HG02943 (cell line): ENCODE measurements around the gene ETV3.

Experiments
- ATAC-seq: cut with Tn5 transposase; IDR thresholded peaks from one replicate; pipeline ENCODE4 v1.9.1; 2021; ENCODE audit warnings: mild to moderate bottlenecking, low read depth, moderate library complexity; ENCODE audit not compliant: unreplicated experiment

The ETV3 gene

GRCh38 chr1:157096881-157097280, 41.3 kb downstream of the ETV3 start:
- no peak for ATAC-seq

DNA sequence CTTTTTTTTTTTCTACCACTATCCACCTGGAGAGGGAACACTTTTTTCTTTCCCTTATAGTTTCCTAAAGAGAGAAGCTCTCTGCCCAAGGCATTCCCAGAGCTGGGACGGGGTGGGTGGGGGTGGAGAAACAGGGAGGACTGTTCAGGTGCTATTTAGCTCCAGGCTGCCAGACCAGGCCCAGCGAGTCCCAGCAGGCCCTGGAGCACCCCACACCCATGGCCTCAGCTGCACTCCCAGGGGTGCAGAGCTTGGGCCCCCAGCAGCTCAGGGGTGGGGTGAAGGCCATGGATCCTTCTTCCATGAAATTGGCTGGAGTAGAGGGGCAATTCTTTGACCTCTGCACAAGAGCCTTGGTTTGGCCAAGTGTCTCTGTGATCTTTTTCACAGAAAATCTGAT, 42.6 kb downstream of the ETV3 start:
- ATAC-seq: no peak

GRCh38 chr1:157095091-157095490, 43.1 kb downstream of the ETV3 start:
- no peak for ATAC-seq

DNA sequence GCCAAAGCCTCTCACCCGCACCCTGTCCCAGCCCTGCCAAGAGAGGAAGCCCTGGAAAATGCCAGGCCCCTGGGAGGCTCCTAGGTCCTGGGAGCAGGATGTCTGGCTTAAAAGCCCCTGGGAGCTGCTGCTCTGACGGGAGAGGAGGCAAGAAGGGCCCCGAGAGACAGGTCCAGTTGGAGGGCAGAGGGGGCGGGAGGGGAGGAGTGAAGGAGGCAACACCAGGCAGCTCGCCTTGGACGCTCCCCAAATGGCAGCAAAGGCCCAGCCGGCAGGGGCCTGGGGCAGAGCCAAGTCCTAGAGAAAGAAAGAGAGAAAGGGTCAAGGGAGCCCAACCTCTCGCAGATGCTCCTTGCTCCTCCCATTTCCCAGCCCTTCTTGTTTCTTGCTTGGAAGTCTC, 45.4 kb downstream of the ETV3 start:
- no peak for ATAC-seq

DNA sequence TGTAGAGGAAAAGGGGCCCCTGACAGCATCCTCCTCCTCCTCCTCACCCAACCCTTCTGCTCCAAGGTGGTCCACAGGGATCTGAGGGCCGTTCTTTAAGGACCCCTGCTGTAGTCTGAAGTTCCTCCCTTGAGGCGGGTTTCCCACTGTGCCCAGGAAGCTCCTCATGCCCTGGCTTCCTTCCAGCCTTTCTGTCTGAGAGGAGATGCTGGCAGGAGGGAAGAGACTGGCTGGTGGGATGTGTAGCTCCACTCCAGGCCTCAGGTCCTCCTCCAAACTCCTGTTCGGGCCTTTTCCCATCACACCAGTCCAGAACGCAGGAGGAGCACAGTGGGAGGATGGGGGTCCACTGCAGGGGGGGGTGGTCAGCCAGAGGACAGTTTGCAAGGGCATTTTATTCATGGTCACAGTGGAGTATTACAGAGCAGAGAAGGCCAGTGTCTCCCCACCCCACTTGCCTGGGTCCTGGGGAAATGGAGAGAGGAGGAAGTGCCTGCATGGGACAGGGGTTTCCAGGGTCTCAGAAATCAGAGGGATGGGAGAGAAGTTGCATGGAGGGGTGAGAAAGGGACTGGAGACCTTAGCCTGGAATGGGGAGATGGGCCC, 46.4 kb downstream of the ETV3 start:
- no peak for ATAC-seq

- ATAC-seq: no peak
Measured at GRCh38 chr1:157091186-157091585, 47.0 kb downstream of the ETV3 start.

DNA sequence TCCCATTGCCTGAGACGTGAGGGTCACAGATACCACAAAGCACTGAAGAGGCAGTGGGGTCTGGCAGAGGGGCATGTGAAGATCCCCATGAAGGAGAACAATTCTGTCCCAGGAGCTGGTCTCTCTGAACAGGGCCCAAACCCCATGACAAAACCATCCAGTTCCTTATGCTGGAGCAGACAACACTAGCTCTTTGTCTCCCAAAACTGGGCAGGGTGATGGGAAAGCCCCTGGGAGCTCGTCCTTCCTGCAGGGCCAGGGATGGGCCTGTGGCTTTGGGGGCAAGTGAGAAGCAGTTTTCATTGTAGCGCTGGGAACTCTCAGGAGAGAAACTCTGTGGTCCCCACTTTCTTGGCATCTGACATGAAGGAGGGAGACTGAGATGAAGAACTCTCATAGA, 47.4 kb downstream of the ETV3 start:
- ATAC-seq: no peak

GRCh38 chr1:157090196-157090647, 48.0 kb downstream of the ETV3 start:
- ATAC-seq: no peak

- no peak for ATAC-seq
Measured at GRCh38 chr1:157089789-157090188, 48.4 kb downstream of the ETV3 start.

- ATAC-seq: no peak
Measured at GRCh38 chr1:157088607-157089006, 49.6 kb downstream of the ETV3 start.

GRCh38 chr1:157087030-157087429, 51.2 kb downstream of the ETV3 start:
- no peak for ATAC-seq

DNA sequence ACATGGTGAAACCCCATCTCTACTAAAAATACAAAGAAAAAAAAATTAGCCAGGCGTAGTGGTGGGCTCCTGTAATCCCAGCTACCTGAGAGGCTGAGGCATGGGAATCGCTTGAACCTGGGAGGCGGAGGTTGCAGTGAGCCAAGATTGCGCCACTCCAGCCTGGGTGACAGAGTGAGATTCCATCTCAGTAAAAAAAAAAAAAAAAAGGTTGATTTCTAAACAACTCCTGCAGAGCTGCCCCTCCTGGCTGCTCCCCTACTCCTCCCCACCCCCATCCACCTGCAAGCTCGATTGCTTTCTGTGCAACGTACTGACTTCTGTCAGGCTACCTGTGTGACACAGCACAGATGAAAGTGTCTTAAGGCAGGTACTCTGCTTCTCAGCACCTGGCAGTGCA, 51.9 kb downstream of the ETV3 start:
- no peak for ATAC-seq

DNA sequence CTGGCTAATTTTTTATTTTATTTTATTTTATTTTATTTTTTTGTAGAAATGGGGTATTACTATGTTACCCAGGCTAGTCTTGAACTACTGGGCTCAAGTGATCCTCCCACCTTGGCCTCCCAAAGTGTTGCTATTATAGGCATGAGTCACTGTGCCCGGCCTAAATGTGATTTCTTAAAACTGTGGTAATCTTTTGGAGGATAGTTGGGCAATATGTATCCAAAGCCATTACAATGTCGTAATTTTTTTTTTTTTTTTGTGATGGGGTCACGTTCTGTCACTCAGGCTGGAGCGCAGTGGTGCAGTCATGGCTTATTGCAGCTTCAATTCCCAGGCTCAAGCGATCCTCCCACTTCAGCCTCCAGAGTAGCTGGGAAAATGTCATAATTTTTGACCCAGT, 52.8 kb downstream of the ETV3 start:
- no peak for ATAC-seq

DNA sequence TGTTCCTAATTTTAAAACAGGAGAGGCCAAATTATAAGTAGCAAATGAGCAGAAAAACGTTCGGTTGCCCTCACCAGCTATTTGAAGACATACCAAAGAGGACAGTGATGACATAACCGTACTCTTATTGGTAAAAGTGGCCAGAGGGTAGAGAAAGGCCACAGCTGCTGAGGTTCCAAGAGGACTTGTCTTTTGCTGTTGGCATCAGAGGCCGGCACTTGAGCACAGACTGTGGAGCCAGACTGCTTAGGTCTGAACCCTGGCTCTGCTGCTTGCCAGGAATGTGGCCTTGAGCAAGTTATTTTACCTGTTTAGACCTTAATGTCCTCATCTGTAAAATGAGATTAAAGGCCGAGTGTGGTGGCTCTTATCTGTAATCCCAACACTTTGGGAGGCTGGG, 53.5 kb downstream of the ETV3 start:
- ATAC-seq: no peak

DNA sequence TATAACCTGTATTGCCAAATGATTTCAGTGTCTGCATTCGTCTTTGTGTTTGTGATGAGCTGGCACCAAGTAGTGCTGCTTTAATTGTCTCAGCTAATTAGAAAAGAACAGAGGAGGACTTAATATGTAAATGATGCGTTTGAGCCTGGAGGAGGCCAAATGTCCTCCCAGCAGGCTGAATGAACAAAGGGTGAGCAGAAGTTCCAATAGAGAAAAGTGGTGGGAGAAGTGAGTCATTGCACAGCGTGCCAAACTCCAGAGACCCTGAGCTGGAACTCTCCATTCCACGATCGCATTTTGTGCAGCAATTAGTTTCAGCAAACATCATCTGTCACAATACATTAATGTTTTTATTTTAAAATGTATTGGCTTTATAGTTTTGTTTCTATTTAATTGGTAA, 56.5 kb downstream of the ETV3 start:
- no peak for ATAC-seq

DNA sequence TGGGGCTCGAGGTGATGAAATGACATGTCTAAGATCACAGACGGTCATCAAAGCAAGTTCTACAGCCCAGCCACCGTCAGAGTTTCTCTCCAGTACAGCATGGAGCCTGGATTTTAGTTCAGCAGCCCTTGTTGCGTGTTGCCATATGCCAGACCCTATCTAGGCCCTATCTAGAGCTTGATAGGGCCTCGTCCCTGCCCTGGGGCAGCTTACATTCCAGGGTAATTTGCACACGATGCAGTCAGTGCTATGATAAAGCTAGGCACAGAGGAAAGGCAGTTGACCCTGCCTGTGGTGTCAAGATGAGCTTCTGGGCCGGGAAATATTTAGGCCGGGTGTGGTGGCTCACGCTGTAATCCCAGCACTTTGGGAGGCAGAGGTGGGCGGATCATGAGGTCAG, 57.5 kb downstream of the ETV3 start:
- ATAC-seq: no peak

DNA sequence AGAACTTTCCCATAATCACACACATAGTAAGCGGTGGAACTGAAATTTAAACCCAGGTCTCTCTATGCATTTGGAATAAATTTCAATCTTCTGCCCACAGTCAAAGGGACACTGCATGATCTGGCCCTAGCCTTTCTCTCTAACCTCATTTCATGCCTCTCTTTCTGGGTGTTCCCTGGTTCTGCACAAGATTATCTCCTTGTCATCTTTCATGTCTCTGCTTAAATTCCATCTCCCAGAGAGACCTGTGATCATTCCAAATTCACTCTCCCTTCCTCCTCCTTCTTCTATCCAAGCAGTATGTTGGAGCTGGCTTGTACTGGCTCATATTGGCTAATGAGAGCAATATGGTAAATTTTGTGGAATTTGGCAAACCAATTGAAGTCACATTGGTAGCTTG, 60.8 kb downstream of the ETV3 start:
- no peak for ATAC-seq

- no peak for ATAC-seq
Measured at GRCh38 chr1:157073944-157074685, 64.1 kb downstream of the ETV3 start.
